ENCODE data around the gene KLHL29. TPM values are rescaled to one million over a fixed set of nuclear protein-coding genes. Genes with fewer than 3 reads are reported as not detected.
"Not testable (repeated sequence)": the region's sequence is repeated elsewhere in the genome, so short reads cannot be mapped to it uniquely, and the experiment has no call there.

Gene KLHL29
- polyA plus RNA-seq (2013, experiment 1 of 2; ENCODE audit: insufficient read length): 6.3 TPM
- polyA plus RNA-seq (2013, experiment 2 of 2; ENCODE audit: insufficient read length): 5.9 TPM

GRCh38 chr2:23384551-23385343 is at the start of gene KLHL29:
KLHL29 (plus strand) TSS chr2:23385179; CDS start chr2:23562197, 177,018 bp downstream.
- peak; percentile 78 for DNase-seq

DNA sequence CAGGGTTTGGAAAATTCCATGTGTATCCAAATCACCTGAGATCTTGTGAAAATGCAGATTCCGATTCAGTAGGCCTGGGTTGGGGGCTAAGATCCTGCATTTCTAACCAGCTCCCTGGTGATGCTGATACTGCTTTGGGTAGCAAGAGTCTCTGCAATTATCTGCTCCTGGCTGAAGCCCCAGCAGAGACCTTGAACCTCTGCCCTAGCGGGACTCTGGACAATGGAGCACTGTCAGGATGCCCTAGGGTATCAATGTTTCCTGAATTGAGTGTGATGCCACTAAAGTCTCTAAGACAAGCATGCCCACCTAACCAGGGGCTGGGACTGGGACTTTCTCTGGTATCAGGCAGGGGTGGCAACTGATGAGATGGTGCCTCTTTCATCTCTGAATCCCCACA is 49.4 kb upstream of the KLHL29 start:
- DNase-seq: no peak

DNA sequence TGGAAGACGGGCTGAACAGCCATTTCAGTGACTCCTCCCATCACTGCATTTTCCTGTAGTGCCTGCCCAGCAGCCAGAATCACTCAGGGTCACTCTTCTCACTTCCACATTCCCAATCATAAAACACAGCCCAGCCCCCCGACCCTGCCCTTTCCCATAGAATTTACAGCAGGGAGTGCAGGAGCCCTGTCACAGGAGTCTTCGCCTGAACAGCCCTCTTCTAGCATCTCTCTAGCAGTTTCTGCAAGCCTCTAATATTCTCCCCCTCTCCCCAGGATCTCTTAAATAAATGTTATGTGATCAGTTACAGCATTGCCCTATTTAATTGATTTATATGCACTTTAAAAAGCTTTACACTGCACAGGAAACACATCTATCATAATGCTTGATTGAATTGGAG is 42.9 kb upstream of the KLHL29 start:
- DNase-seq: no peak

DNA sequence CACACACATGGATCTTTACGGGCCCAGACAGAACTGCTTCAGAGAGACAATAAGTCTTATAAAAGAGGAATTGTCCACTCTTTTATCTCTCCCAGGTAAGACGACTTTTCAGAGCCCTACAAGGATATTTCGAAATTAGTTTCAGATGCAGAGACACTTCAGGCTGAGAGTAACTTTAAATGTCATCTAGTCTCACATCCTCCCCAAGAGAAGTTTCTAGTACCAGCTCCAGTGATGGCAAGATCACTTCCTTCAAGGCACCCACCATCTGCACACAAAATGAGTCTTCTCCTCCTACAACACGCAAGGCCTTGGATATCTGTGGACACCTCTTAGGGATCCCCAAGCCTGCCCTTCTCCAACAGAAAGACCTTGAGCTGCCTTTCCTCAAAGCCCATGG is 39.0 kb upstream of the KLHL29 start:
- DNase-seq: no peak

- DNase-seq: no peak
Observed at GRCh38 chr2:23346781-23347180, 38.2 kb upstream of the KLHL29 start.

GRCh38 chr2:23347471-23348092 is 37.4 kb upstream of the KLHL29 start:
- no peak for DNase-seq

GRCh38 chr2:23348093-23348481 is 36.9 kb upstream of the KLHL29 start:
- not testable (repeated sequence) for DNase-seq

- DNase-seq: no peak
Observed at GRCh38 chr2:23349508-23349907, 35.5 kb upstream of the KLHL29 start.

DNA sequence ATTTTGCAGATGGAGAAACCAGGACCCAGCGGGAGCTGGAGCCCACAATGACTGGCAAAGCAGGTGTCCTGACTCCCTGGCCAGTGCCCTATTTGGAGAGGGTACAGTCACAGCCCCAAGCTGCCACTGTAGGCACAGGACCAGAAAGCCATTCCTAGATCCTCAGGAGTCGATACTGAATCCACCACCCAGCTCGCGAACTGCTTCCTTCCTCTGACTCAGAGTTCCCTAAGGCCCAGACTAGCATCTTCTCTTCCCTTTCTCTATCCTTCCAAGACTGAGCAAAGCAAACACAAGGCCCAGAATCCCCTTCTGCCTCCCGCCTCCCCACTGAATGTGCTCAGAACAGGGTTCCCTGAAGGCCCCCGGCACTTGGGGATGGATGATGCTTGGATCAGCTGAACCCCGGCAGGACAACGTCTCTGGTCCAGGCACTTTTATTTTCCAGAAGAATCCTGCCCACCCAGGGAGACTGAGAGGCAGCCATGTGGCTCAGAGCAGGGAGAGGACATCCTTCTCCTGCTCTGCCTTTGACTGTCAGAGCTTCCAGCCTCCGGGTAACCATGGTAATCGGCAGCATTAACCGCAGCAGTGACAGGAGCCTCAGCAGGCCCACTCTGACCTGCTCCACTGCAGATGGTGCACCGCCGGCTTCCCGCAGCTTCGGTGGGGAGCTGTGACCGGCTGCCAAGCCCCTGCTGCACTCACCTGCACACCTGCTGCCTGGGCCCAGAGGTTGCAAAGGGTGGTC is 34.8 kb upstream of the KLHL29 start:
- no peak for DNase-seq

DNA sequence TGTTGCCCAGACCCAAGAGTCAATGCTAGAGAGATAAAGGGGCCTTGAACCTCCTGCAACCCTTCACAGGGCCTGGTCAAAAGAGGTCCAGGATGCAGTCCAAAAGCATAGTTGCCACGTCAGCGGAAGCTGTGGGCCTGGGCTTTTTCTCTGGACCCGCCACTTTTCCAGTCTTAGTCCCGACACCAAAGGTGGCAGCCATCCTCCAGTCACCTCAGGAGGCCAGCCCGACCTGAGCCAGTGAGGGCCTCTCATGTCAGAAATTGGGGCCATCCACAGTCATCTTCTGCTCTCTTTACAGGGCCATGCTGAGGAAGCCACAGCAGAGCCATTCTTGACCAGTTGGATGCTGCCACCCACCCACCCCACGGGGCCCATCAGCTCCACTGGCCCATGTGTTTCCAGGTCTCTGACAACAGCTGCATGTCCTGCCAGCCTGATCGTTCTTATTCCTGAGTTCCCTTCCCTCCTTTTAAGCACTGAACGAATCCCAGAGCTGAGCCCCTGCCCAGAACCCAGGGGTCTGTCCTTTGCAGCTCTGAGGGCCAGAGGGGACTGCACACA is 34.1 kb upstream of the KLHL29 start:
- no peak for DNase-seq

GRCh38 chr2:23351388-23352141 is 33.4 kb upstream of the KLHL29 start:
- peak; percentile 86 for DNase-seq

DNA sequence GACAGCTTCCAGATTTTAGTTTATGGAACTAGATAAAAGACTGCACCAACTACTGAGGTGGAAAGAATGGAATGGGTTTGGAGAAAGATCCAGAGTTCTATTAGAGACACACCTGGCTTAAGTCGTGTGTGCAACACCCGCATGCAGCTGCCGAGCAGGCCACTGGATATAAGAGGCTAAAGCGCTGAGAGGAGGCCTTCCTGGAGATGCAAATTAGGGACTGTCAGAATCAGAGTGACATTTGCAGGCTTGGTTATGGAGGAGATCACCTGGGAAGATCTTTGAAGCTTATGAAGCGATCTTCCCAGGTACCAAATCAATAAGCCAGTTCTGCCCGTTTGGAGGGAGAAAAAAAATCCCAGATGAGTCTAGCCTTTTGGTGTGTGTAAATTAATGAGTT is 30.4 kb upstream of the KLHL29 start:
- DNase-seq: no peak

DNA sequence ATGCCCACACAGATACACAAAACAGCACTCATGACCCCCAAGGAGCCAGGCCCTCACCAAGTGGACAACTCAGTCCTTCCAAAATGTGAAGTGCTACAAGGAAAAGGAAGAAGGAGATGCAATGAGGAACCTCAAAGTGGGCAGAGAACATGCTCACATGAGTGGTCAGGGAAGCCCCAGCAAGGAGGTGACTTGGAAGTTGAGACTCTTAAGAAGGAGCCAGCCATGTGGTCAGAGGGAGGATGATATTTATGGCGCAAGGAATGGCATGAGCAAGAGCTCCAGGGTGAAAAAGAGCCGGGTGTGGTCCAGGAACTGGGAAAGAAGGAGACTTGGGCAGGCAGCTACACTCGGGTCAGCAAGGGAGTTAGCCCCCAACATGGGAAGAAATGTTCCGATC is 30.0 kb upstream of the KLHL29 start:
- no peak for DNase-seq

- no peak for DNase-seq
Observed at GRCh38 chr2:23356711-23357110, 28.3 kb upstream of the KLHL29 start.

- DNase-seq: no peak
Observed at GRCh38 chr2:23359631-23360567, 25.1 kb upstream of the KLHL29 start.

DNA sequence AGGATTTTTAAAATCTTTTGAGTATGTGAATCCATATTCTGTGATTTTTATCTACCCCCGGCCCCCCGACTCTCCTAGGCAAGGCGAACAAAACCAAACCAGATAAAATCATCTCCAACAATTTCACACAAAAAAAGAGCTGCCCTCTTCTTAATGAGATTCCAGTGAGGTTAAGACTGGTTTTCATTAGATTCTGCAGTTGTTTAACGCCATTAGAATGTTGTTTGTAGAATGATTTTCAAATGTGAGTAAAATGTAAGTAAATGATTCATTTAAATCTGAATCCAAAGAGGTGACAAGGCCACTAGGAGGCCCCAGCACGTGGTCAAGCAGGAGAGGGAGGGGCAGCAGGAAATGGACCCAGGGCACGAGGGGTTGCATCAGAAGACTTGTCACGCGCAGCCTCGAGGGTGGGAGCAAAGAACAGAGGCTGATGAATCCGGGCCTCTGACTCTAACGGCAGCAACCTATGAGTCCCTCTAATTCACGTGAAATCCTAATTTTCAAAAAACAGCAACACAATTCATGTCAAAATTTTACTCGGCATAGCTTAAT is 24.3 kb upstream of the KLHL29 start:
- peak; percentile 33 for DNase-seq

DNA sequence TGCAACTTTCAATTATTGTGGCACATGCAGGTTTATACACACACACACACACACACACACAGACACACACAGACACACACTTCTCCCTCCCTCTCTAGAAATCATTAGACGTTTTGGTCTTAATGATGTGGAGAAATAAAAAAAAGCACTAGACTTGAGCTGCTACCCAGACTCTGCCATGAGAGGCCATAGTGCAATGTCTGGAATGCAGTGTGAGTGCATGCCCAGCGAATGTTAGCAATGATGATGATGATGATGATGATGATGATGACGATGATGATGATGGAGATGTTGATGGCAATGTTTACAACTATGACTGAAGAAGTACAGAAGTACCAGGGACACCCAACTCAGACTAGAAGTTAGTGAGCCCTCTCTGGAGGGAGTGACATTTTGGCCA is 23.8 kb upstream of the KLHL29 start:
- DNase-seq: peak; percentile 10

- DNase-seq: no peak
Observed at GRCh38 chr2:23363268-23363667, 21.7 kb upstream of the KLHL29 start.

- DNase-seq: no peak
Observed at GRCh38 chr2:23363831-23364230, 21.1 kb upstream of the KLHL29 start.

GRCh38 chr2:23366720-23367119 is 18.3 kb upstream of the KLHL29 start:
- no peak for DNase-seq

- DNase-seq: peak; percentile 43
Observed at GRCh38 chr2:23367760-23368159, 17.2 kb upstream of the KLHL29 start.
